Cerebellar cortex (tissue), 1 donor: ENCODE data around the gene PNLIPRP2.

Experiments
- DNase-seq: peaks from one replicate; pipeline ENCODE4 v3.0.0-alpha.2; 2015; ENCODE audit warnings: low spot score

Gene PNLIPRP2

DNA sequence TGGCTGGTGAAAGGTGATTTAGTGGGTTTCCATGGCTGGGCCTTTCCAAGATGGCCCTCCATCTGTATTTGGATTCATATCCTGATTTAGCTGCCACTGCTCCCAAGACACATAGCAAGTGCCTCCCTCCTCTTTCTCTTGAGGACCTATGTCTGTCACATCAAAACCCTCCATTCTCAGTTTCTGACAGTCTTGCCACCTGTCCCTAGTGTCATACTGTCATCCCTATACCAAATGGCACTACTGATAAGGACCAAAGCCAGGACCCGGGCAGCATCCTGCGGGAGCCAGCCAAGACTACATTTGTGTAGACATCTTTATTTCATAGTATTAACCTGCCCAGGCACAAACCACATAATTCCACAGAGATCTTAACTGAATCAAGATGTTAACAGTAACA, 34.8 kb downstream of the PNLIPRP2 start:
- no peak for DNase-seq

DNA sequence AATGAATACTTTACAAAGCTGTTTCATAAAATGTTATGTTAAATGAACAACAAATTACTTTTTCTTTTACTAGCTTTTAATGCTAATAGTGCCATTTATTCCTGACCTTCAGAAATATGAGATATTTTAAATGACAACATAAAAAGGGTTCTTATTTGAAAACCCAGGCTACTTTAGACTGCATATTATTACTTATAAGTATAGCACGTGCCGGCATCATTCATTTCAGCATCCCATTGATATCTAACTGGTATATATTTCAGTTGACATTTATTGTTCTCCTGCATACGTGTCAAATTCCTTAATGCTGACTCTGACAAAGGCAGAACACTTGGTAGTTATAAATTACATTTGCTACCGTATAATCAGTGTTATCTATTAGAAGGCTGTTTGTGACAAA, 35.3 kb downstream of the PNLIPRP2 start:
- DNase-seq: no peak

DNA sequence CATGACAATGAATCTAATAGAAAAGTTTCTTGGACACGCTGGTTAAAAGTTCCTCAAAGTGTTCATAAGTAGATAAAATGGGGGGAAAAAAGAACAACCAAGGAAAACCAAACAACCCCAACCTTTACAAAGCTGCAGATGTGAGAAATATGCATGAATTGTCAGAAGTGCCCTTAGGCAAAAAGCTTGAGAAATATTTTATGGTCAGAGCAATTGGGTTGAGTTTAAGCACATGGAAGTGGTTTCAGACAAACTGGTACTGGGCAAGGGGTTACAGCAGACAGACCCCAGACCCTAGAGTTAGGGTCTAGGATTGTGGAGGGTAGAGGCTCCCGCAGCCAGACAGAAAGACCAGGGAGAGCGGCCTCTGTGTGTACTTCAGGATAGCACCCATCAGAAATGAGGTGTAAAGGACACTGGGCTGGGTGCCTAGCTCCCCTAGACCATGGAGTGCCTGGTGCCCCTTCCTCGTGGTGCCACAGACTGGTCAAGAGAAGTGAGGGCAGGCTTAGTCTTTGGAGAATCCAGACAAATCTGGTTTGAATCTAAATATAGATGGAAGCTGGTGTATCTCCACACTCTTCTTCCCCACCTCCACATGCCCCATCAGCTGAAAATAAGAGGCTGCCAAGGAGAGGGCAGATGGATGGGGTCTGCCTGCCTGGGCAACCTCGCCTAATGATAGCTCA, 37.3 kb downstream of the PNLIPRP2 start:
- DNase-seq: no peak

DNA sequence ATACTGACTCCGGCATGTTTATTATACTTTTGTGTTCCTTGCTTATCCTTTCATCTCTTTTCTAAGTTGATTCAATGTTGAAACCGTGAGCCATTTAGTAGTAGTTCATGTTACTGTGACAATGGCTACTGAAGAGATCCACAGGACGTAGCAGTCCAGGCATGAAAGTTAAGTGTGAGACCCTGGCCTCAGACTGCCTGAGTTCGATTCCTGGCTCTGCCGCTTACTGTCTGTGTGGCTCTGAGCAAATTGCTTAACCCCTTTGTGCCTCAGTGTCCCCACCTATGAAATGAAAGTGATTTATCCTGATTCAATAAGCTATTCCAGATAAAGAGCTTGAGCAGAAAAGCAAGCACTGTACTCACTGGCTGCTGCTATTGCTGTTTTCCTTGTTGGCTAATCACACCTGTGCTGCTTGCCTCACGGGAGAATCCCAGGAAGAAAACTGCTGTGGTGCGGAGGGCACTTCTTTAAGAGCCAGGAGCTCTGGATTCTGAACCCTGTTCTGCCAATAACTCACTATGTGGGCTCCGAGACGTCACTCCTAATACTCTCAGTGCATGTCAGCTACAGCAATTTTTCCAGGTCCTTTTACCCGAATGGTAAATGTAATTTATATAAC, 38.4 kb downstream of the PNLIPRP2 start:
- DNase-seq: no peak

GRCh38 chr10:116660860-116661259, 40.1 kb downstream of the PNLIPRP2 start:
- DNase-seq: no peak

- DNase-seq: no peak
Measured at GRCh38 chr10:116663342-116663741, 42.6 kb downstream of the PNLIPRP2 start.

DNA sequence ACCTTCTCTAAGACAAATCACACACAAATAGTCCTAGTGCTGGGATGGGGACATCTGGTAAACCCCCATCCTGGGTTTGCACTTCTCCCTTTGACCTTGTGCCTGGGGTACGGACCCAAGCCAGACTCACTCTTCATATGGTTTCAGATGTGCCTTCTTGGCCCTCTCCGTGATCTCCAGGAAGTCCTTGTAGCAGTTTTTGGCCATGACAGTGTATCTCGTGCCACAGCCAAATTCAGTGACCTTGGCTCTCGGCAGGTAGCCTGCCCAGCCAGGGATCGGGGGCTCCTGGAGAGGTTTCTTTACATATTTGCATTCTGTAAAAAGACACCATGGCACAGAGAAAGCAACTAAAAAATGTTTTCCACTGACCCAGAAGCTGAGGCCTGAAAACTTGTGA, 43.9 kb downstream of the PNLIPRP2 start:
- no peak for DNase-seq

DNA sequence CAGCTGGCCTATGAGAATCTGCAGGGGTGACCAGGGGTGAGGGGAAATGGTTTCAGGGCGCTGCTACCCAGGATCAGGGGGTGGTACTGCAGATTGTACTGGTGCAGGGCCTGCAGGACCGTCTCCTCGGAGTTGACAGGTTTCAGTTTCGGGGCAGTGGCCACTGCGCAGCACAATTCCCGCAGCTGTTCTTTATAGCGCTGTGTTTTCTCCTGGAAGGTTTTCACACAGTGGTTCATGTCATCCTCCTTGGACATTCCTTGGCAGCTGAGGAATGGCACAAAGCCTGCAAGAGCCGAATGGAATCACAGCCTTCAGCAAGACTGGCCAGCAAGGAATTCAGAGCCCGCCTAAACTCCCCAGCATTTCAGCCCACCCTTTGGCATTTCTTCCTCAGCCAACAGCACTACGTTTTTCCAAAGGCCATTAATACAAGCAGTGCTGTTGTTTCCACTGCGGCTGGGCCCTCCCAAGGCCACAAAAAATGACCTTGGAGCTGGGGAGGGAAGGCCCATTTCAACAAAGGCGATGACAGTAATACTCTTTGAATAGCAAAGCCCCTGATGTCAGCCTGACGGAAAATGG, 44.9 kb downstream of the PNLIPRP2 start:
- DNase-seq: no peak

DNA sequence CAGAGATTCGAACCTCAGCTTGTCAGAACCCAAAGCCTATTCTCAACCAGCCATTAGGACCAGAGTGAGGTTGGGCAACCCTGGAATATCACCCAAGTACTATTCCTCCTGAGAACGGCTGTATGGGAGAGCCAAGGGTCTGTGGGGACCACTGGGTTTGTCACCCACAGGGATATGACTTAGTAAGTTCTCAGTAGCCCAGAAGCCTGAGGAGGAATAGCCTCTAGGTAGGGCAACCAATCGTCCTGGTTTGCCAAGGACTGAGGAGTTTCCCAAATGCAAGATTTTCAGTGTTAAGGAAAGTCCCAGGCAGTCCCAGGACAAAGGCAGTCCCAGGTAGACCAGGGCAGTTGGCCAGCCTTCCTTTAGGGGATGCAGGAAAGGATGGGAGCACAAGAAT, 46.7 kb downstream of the PNLIPRP2 start:
- no peak for DNase-seq

DNA sequence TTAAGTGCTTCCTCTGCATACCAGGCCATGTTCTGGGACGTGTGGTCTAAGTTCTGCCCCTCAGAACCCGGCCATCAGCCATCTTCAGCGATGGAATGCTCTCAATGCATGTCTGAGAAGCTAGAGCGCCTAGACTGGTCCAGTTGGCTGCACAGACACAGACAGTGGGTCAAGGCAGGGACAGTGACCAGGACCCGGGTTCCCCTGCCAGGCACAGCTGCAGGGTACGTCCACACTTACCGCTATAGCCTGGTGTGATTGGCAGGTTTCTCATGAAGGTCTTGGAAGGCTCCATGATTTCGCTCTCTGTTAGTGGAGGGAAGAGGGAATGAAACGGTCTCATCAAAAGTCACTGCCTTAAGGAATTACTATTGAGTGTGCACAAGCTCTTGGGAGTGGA, 47.3 kb downstream of the PNLIPRP2 start:
- no peak for DNase-seq

DNA sequence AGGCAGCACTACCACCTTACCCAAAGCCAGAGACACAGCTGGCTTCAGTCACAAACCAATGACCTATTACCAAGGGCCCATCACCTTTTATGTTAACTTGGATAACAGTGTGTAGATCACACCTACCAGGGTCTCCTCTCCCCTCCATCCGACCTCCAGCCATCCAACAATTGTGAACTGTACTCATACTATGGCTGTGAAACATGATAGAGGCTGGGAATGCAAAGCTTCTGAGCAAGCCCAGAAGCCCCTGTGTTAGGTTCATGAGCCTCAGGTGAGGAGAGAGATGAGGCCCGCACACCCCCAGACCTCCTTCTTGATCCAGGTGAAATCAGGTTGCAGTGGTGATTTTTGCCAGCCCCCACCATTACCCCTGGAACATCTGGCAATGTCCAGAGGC, 47.7 kb downstream of the PNLIPRP2 start:
- DNase-seq: no peak

GRCh38 chr10:116669080-116669479, 48.3 kb downstream of the PNLIPRP2 start:
- DNase-seq: no peak

GRCh38 chr10:116669832-116670644, 49.3 kb downstream of the PNLIPRP2 start:
- no peak for DNase-seq

DNA sequence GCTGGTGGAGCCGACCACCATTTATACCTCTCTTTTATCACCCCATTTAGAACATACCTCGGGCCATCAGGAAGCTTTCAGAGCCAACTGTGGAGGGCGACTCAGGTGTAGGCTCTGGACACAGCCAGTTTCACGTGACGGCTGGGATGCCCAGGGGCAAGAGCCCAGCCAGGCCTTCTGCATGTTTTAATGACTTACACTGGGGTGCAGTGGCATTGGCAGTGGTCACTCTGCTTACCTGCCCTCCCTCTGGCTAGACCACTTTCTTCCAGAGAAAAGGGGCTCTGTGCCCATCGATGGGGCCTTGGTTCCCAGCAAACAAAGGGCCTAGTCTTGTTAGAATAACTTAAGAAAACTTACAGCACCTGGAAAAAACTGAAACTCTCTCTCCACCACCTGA, 50.0 kb downstream of the PNLIPRP2 start:
- no peak for DNase-seq

- no peak for DNase-seq
Measured at GRCh38 chr10:116671274-116671926, 50.6 kb downstream of the PNLIPRP2 start.

DNA sequence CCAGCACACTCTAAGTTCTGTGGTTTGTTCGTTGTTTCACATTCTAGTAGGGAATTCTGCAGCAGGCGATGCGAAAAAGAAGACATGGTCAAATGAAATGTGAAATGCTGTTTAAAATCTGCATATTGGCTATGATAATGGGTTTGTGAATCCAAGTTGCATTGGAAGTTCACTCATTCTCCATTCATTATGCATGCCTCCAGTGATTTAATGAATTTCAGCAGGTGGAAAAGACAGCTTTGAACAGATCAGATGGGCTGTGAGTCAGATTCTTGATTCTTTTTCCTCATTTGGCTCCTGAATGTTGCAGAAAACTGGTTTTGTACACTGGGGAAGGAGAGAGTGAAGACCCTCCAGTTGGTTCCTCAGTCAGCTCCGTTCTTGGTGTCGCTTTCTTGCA, 52.1 kb downstream of the PNLIPRP2 start:
- DNase-seq: no peak

GRCh38 chr10:116673866-116674265, 53.1 kb downstream of the PNLIPRP2 start:
- DNase-seq: no peak

DNA sequence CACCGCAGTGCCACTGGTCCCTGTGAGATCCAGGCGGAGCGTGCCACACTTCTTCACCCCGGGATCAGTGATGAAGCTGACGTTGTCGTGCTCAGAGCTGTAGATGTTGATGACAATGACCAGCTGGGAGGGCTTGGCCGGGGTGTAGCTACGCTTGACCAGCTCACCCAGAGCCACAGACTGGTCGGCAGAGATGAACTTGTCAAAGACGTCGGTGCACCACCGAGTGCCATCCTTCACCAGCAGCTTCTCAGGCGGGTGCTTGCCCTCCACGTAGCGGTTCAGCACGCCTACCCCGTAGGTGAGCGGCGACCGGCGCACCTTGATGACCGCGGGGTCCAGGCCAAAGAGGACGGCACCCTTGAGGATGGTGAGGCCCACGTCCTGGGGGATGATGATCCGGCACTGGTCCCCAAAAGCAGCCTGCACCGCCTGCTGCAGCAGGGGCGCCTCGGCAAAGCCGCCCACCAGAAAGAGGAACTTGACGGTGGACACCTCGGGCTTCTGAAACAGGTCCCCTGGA, 54.2 kb downstream of the PNLIPRP2 start:
- no peak for DNase-seq

GRCh38 chr10:116676118-116676517, 55.4 kb downstream of the PNLIPRP2 start:
- DNase-seq: no peak

GRCh38 chr10:116676633-116677032, 55.9 kb downstream of the PNLIPRP2 start:
- DNase-seq: no peak

GRCh38 chr10:116679351-116679750, 58.6 kb downstream of the PNLIPRP2 start:
- no peak for DNase-seq

DNA sequence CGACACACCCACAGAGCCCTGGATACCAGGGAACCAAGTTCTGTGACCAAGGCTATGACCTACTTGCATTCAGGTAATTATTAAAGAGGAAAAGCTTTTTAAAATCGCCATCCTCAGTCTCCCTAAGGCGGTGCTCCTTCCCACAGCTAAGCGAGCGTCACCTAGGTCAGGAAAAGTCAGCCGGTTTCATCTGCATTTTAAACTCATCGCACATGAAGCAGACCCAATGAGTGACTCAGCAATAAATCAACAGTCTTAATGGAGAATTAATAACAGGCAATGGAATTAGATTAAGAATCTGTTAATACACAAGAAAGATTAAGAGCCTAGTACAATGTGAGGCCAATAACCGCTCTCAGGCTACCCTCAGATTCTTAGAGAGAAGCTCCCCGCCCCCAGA, 62.4 kb downstream of the PNLIPRP2 start:
- no peak for DNase-seq
